Neural progenitor cell (in vitro differentiated cells): ENCODE results near the gene C3orf20. TPM values are rescaled to one million over a fixed set of nuclear protein-coding genes. Genes with fewer than 3 reads are reported as not detected.

Experiments
- DNase-seq: peaks from one replicate; pipeline ENCODE4 v3.0.0-alpha.2; 2016; ENCODE audit warnings: low spot score
- H2AFZ ChIP-seq: fragments of 200-600 bp; sonication (generic); replicated peaks from 2 replicates; pipeline ENCODE4 v1.6.1; 2016; ENCODE audit warnings: antibody characterized with exemption
- H3F3A ChIP-seq: fragments of 200-600 bp; sonication (generic); 2 replicates; pipeline ENCODE4 v1.6.1; 2016; ENCODE audit warnings: antibody characterized with exemption, low read depth
- H3K27ac ChIP-seq: fragments of 200-600 bp; sonication (generic); 2 replicates; pipeline ENCODE4 v1.5.1; 2016; ENCODE audit warnings: mild to moderate bottlenecking
- H3K27me3 ChIP-seq: fragments of 200-600 bp; sonication (generic); 2 replicates; pipeline ENCODE4 v1.6.1; 2016; ENCODE audit warnings: mild to moderate bottlenecking, moderate library complexity
- H3K36me3 ChIP-seq: fragments of 200-600 bp; sonication (generic); 2 replicates; pipeline ENCODE4 v1.5.1; 2016
- H3K4me1 ChIP-seq: fragments of 200-600 bp; sonication (generic); 2 replicates; pipeline ENCODE4 v1.6.1; 2016; ENCODE audit warnings: mixed run types
- H3K4me2 ChIP-seq: fragments of 200-600 bp; sonication (generic); 2 replicates; pipeline ENCODE4 v1.6.1; 2016
- H3K4me3 ChIP-seq: fragments of 200-600 bp; sonication (generic); 2 replicates; pipeline ENCODE4 v1.5.1; 2016
- H3K79me2 ChIP-seq: fragments of 200-600 bp; sonication (generic); 2 replicates; pipeline ENCODE4 v1.6.1; 2016; ENCODE audit warnings: low read depth
- H3K9ac ChIP-seq: fragments of 200-600 bp; sonication (generic); 2 replicates; pipeline ENCODE4 v1.6.1; 2016
- H3K9me3 ChIP-seq: fragments of 200-600 bp; sonication (generic); 2 replicates; pipeline ENCODE4 v1.5.1; 2016; ENCODE audit warnings: low read depth
- H4K20me1 ChIP-seq: fragments of 200-600 bp; sonication (generic); 2 replicates; pipeline ENCODE4 v1.6.1; 2016; ENCODE audit warnings: low read depth
- H3K27ac Mint-ChIP-seq: 3 replicates; pipeline ENCODE4 v1.8.0; 2021; ENCODE audit warnings: mixed read lengths
- H3K27me3 Mint-ChIP-seq: 2 replicates; pipeline ENCODE4 v1.8.0; 2022; ENCODE audit warnings: low read depth, mild to moderate bottlenecking, inconsistent platforms, moderate library complexity, mixed read lengths; ENCODE audit not compliant: insufficient read depth
- H3K36me3 Mint-ChIP-seq: 3 replicates; pipeline ENCODE4 v1.8.0; 2021; ENCODE audit warnings: mixed read lengths
- H3K4me1 Mint-ChIP-seq: 3 replicates; pipeline ENCODE4 v1.8.0; 2021; ENCODE audit warnings: mixed read lengths
- H3K4me3 Mint-ChIP-seq: 3 replicates; pipeline ENCODE4 v1.8.0; 2021; ENCODE audit warnings: mild to moderate bottlenecking, moderate library complexity, mixed read lengths
- H3K9me3 Mint-ChIP-seq: 3 replicates; pipeline ENCODE4 v1.8.0; 2020; ENCODE audit warnings: mixed read lengths
- CTCF ChIP-seq: fragments of 200-600 bp; sonication (generic); IDR thresholded peaks from 2 replicates; pipeline ENCODE4 v1.5.1; 2017; ENCODE audit warnings: antibody characterized with exemption, mild to moderate bottlenecking
- EZH2 ChIP-seq: fragments of 200-600 bp; sonication (generic); IDR thresholded peaks from 2 replicates; pipeline ENCODE4 v1.6.1; 2017; ENCODE audit warnings: antibody characterized with exemption, mild to moderate bottlenecking, moderate library complexity
- EZH2phosphoT487 ChIP-seq: fragments of 200-600 bp; sonication (generic); IDR thresholded peaks from 2 replicates; pipeline ENCODE4 v1.6.1; 2017; ENCODE audit warnings: antibody characterized with exemption
- total RNA-seq: library from RNA; depleted of rRNA; stranded (reverse); fragments of >200 nt; gene quantifications from 2 replicates; pipeline ENCODE4 v1.2.3, GENCODE V29; 2015; ENCODE audit warnings: low replicate concordance

Gene C3orf20
- total RNA-seq, 1 donor from 2014 or later = not detected

- no peak for DNase-seq
- Mint-ChIP-seq H3K4me3 (no peak overlapping the region), H3K27me3 (peaks cover 7% of the 10 kb centered on the region), H3K4me1 (peaks cover 8% of the 10 kb centered on the region), H3K27ac (no peak overlapping the region), H3K36me3 (no peaks in the 10 kb centered on the region), H3K9me3 (peaks cover 3% of the 10 kb centered on the region)
- TF ChIP-seq EZH2 (no peak), EZH2phosphoT487 (no peak)
- no peaks in the 10 kb centered on the region for H3F3A ChIP-seq
- H3K27me3 ChIP-seq = peaks cover 4% of the 10 kb centered on the region
- no peaks in the 10 kb centered on the region for H3K9me3 ChIP-seq
- no peak overlapping the region for H3K4me2 ChIP-seq
- no peak overlapping the region for H2AFZ ChIP-seq
- H3K36me3 ChIP-seq = no peaks in the 10 kb centered on the region
- H3K4me3 ChIP-seq = no peak overlapping the region
- H3K4me1 ChIP-seq = no peaks in the 10 kb centered on the region
- H3K9ac ChIP-seq = no peak overlapping the region
- H3K27ac ChIP-seq = no peak overlapping the region
- H3K79me2 ChIP-seq = no peaks in the 10 kb centered on the region
- no peaks in the 10 kb centered on the region for H4K20me1 ChIP-seq
These were observed 119.5 kb downstream of the C3orf20 start for GRCh38 chr3:14794435-14794834.

- Mint-ChIP-seq H3K4me3 (no peak overlapping the region), H3K36me3 (no peaks in the 10 kb centered on the region), H3K4me1 (peaks cover 8% of the 10 kb centered on the region), H3K27me3 (peaks cover 9% of the 10 kb centered on the region), H3K27ac (no peak overlapping the region), H3K9me3 (peaks cover 5% of the 10 kb centered on the region)
- H3K4me2 ChIP-seq = no peak overlapping the region
- no peaks in the 10 kb centered on the region for H3K79me2 ChIP-seq
- no peak overlapping the region for H3K4me3 ChIP-seq
- no peaks in the 10 kb centered on the region for H3F3A ChIP-seq
- H3K27ac ChIP-seq = no peak overlapping the region
- DNase-seq = no peak
- H3K9me3 ChIP-seq = no peaks in the 10 kb centered on the region
- no peaks in the 10 kb centered on the region for H3K36me3 ChIP-seq
- H3K27me3 ChIP-seq = peaks cover under 1% of the 10 kb centered on the region
- no peaks in the 10 kb centered on the region for H4K20me1 ChIP-seq
- H3K9ac ChIP-seq = no peak overlapping the region
- H3K4me1 ChIP-seq = no peaks in the 10 kb centered on the region
- TF ChIP-seq CTCF (no peak), EZH2phosphoT487 (no peak), EZH2 (no peak)
- peak overlapping the region; percentile 14 for H2AFZ ChIP-seq
These were observed 121.1 kb downstream of the C3orf20 start for GRCh38 chr3:14795996-14796395.

GRCh38 chr3:14796403-14797077 is 121.6 kb downstream of the C3orf20 start:
- Histone ChIP-seq H3K4me1 (no peaks in the 10 kb centered on the region), H3K27ac (no peak overlapping the region), H3K27me3 (no peaks in the 10 kb centered on the region), H3K9me3 (no peaks in the 10 kb centered on the region), H3K9ac (no peak overlapping the region), H3K79me2 (no peaks in the 10 kb centered on the region), H3K4me2 (no peak overlapping the region), H3K4me3 (no peak overlapping the region), H4K20me1 (no peaks in the 10 kb centered on the region), H2AFZ (peak overlapping the region; percentile 14), H3F3A (no peaks in the 10 kb centered on the region), H3K36me3 (no peaks in the 10 kb centered on the region)
- no peak for DNase-seq
- no peak overlapping the region for H3K4me3 Mint-ChIP-seq
- peaks cover 5% of the 10 kb centered on the region for H3K9me3 Mint-ChIP-seq
- no peaks in the 10 kb centered on the region for H3K36me3 Mint-ChIP-seq
- H3K27ac Mint-ChIP-seq = peak overlapping the region; percentile 46
- peaks cover 9% of the 10 kb centered on the region for H3K27me3 Mint-ChIP-seq
- TF ChIP-seq EZH2phosphoT487 = no peak
- TF ChIP-seq EZH2 = no peak
- no peak for TF ChIP-seq CTCF
- H3K4me1 Mint-ChIP-seq = peaks cover 8% of the 10 kb centered on the region

- Histone ChIP-seq H4K20me1 (no peaks in the 10 kb centered on the region), H3K9me3 (no peaks in the 10 kb centered on the region), H2AFZ (no peak overlapping the region), H3K27me3 (no peaks in the 10 kb centered on the region), H3K27ac (no peak overlapping the region), H3K9ac (no peak overlapping the region), H3K36me3 (no peaks in the 10 kb centered on the region), H3F3A (no peaks in the 10 kb centered on the region), H3K4me2 (no peak overlapping the region), H3K4me3 (no peak overlapping the region), H3K79me2 (no peaks in the 10 kb centered on the region), H3K4me1 (no peaks in the 10 kb centered on the region)
- Mint-ChIP-seq H3K27ac (no peak overlapping the region), H3K4me3 (no peak overlapping the region), H3K9me3 (peaks cover 5% of the 10 kb centered on the region), H3K4me1 (peaks cover 8% of the 10 kb centered on the region), H3K36me3 (no peaks in the 10 kb centered on the region), H3K27me3 (peaks cover 8% of the 10 kb centered on the region)
- DNase-seq = no peak
- TF ChIP-seq CTCF (no peak), EZH2 (no peak), EZH2phosphoT487 (no peak)
These were observed 122.8 kb downstream of the C3orf20 start for GRCh38 chr3:14797731-14798130.
